ENCODE measurements around the gene ASCL4.

DNA sequence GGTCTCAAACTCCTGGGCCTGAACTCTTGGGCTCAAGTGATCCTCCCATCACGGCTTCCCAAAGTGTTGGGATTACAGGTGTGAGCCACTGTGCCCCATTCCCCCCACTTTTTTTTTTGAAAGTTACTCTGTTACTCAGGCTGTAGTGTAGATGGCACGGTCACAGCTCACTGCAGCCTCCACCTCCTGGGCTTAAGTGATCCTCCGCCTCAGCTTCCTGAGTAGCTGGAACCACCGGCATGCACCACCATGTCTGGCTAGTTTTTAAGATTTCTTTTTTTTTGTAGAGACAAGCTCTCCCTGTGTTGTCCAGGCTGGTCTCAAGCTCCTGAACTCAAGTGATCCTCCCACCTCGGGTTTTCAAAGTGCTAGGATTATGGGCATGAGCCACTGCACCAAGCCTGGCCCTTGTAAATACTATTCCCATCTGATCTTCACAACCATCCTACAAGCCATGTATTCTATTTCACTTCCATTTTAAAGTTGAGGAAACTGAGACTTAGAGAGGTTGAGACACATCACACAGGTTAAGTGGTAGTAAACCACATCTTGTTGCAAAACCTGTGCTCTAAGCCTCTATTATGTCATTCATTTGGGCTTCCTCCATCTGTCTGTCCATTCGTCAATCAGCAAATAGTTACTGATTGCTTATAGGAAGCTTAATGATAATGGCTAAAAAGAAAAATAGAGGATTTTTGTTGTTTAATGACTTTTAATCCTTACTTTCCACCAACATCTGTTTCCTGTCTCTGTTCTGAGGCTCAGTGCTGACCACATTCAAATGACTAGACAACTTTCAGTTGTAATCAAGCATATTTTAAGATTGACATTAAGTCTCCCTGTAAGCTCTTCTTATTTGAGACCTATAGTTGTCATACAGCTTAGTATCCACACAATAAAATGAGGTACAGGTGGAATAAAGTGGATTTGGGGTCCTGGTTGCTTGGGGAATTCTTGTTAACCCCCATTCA lies 9.2 kb downstream of the ASCL4 start:
- TF ChIP-seq POLR2A (IDR thresholded peaks at IDR 0.05) = no peak
- TF ChIP-seq, protein P1, sequence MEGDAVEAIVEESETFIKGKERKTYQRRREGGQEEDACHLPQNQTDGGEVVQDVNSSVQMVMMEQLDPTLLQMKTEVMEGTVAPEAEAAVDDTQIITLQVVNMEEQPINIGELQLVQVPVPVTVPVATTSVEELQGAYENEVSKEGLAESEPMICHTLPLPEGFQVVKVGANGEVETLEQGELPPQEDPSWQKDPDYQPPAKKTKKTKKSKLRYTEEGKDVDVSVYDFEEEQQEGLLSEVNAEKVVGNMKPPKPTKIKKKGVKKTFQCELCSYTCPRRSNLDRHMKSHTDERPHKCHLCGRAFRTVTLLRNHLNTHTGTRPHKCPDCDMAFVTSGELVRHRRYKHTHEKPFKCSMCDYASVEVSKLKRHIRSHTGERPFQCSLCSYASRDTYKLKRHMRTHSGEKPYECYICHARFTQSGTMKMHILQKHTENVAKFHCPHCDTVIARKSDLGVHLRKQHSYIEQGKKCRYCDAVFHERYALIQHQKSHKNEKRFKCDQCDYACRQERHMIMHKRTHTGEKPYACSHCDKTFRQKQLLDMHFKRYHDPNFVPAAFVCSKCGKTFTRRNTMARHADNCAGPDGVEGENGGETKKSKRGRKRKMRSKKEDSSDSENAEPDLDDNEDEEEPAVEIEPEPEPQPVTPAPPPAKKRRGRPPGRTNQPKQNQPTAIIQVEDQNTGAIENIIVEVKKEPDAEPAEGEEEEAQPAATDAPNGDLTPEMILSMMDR (IDR thresholded peaks at IDR 0.05) = no peak

Measured in uterus (tissue), 2 donors.